ENCODE data around the gene APOL3. TPM values are rescaled to one million over a fixed set of nuclear protein-coding genes. Genes with fewer than 3 reads are reported as not detected.
"Not testable (repeated sequence)": the region's sequence is repeated elsewhere in the genome, so short reads cannot be mapped to it uniquely, and the experiment has no call there.

Gene APOL3
- total RNA-seq, 1 experiment from 2014 or later, result 0.44 TPM

DNA sequence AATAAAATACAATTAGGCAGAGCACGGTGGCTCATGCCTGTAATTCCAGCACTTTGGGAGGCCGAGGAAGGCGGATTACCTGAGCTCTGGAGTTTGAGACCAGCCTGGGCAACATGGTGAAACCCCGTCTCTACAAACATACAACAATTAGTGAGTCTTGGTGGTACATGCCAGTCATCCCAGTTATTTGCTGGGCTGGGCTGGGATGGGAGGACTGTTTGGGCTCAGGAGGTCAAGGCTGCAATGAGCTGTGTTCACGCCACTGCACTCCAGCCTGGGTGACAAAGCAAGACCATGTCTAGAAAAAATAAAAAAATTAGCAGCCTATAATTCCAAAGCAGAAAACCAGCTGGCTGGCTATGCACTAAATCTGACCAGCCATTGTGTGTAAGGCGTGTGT, 35.1 kb downstream of the APOL3 start:
- Mint-ChIP-seq H3K36me3 (ENCODE audit: insufficient read depth, unreplicated experiment) (no peaks in the 10 kb centered on the region), H3K4me3 (ENCODE audit: unreplicated experiment) (no peak overlapping the region), H3K9me3 (ENCODE audit: unreplicated experiment) (no peaks in the 10 kb centered on the region), H3K4me1 (ENCODE audit: insufficient read depth, unreplicated experiment) (peaks cover 9% of the 10 kb centered on the region), H3K27me3 (ENCODE audit: insufficient read depth, unreplicated experiment) (peaks cover 43% of the 10 kb centered on the region), H3K27ac (ENCODE audit: low read depth, unreplicated experiment) (no peak overlapping the region)
- ChIA-PET CTCF (interaction anchor here (0.5 to 3.0 kb wide), 19 partner anchors 11 to 775 kb away, joined by 3 to 33 read pairs (median 5); no protein-coding TSS in a partner anchor), POLR2A (interaction anchor here (0.5 to 1.0 kb wide), 2 partner anchors 12 to 114 kb away, joined by 3 to 4 read pairs; partner anchors contain the start of gene APOL2)
- intact Hi-C loops (cut with micrococcal nuclease), result loop anchor here (2.0 kb wide), 2 partner anchors 695 to 775 kb away; no protein-coding TSS in a partner anchor
- no TSS peak for BruUV-seq (replicated peaks)
- TF ChIP-seq, protein P1, sequence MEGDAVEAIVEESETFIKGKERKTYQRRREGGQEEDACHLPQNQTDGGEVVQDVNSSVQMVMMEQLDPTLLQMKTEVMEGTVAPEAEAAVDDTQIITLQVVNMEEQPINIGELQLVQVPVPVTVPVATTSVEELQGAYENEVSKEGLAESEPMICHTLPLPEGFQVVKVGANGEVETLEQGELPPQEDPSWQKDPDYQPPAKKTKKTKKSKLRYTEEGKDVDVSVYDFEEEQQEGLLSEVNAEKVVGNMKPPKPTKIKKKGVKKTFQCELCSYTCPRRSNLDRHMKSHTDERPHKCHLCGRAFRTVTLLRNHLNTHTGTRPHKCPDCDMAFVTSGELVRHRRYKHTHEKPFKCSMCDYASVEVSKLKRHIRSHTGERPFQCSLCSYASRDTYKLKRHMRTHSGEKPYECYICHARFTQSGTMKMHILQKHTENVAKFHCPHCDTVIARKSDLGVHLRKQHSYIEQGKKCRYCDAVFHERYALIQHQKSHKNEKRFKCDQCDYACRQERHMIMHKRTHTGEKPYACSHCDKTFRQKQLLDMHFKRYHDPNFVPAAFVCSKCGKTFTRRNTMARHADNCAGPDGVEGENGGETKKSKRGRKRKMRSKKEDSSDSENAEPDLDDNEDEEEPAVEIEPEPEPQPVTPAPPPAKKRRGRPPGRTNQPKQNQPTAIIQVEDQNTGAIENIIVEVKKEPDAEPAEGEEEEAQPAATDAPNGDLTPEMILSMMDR (IDR thresholded peaks at IDR 0.05; ENCODE audit: unreplicated experiment), result no peak
- DNase-seq (ENCODE audit: unreplicated experiment), result no peak

GRCh38 chr22:36124666-36125065, 35.9 kb downstream of the APOL3 start:
- no peak overlapping the region for H3K27ac Mint-ChIP-seq (ENCODE audit: low read depth, unreplicated experiment)
- peaks cover 9% of the 10 kb centered on the region for H3K4me1 Mint-ChIP-seq (ENCODE audit: insufficient read depth, unreplicated experiment)
- DNase-seq (ENCODE audit: unreplicated experiment), result no peak
- ChIA-PET POLR2A (interaction anchor here (0.6 kb wide), 2 partner anchors 8 to 774 kb away, joined by 3 read pairs; no protein-coding TSS in a partner anchor), CTCF (interaction anchor here (0.6 to 3.0 kb wide), 51 partner anchors 10 to 776 kb away, joined by 3 to 33 read pairs (median 4); no protein-coding TSS in a partner anchor)
- intact Hi-C loops (cut with micrococcal nuclease), result loop anchor here (1.0 to 5.0 kb wide), 9 partner anchors 58 to 774 kb away; no protein-coding TSS in a partner anchor
- H3K4me3 Mint-ChIP-seq (ENCODE audit: unreplicated experiment), result no peak overlapping the region
- H3K27me3 Mint-ChIP-seq (ENCODE audit: insufficient read depth, unreplicated experiment), result peaks cover 35% of the 10 kb centered on the region
- no peaks in the 10 kb centered on the region for H3K36me3 Mint-ChIP-seq (ENCODE audit: insufficient read depth, unreplicated experiment)
- BruUV-seq (replicated peaks), result no TSS peak
- TF ChIP-seq, protein P1 (IDR thresholded peaks at IDR 0.05; ENCODE audit: unreplicated experiment), result no peak
- no peaks in the 10 kb centered on the region for H3K9me3 Mint-ChIP-seq (ENCODE audit: unreplicated experiment)

DNA sequence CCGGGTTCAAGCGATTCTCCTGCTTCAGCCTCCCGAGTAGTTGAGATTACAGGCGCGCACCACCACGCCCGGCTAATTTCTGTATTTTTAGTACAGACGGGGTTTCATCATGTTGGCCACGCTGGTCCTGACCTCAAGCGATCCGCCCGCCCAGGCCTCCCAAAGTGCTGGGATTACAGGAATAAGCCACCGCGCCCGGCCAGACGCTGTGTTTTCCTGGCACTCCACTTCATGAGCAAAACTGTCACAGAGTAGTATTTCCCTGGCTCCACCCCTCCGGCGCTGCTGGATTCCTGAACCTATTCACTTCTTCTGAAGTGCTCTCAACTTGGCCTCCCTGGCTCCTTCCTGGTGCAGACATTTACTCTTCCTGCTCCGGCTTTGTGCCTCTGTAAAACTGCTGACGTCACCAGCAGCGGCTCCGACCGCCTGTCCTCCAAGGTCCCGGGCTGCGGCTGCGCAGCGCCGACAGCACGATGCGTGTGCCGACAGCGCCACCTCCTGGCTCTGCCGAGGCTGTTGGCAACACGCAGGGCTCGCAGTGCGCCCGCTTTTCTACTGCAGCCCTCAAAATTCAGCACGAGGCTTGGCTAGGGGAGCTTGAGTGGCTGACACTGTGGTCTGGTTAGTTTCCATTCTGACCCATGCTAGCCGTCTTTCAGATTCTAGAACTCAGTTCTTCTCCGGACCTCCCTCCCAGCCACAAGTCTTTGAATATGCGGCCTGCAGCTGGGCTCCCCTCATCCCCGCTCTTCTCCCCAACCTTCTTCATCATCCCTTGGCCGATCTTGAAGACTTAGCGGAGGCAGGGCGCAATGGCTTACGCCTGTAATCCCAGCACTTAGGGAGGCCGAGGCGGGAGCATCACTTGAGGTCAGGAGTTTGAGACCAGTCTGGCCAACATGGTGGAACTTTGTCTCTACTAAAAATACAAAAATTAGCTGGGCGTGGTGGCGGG, 36.6 kb downstream of the APOL3 start:
- Mint-ChIP-seq H3K27ac (ENCODE audit: low read depth, unreplicated experiment) (peak overlapping the region; percentile 73), H3K9me3 (ENCODE audit: unreplicated experiment) (no peaks in the 10 kb centered on the region), H3K27me3 (ENCODE audit: insufficient read depth, unreplicated experiment) (peaks cover 28% of the 10 kb centered on the region), H3K4me1 (ENCODE audit: insufficient read depth, unreplicated experiment) (peaks cover 9% of the 10 kb centered on the region), H3K36me3 (ENCODE audit: insufficient read depth, unreplicated experiment) (no peaks in the 10 kb centered on the region), H3K4me3 (ENCODE audit: unreplicated experiment) (peak overlapping the region; percentile 66)
- CTCF ChIA-PET, result interaction anchor here (0.6 to 3.0 kb wide), 49 partner anchors 9 to 775 kb away, joined by 3 to 33 read pairs (median 4); no protein-coding TSS in a partner anchor
- POLR2A ChIA-PET, result interaction anchor here (0.6 kb wide), 2 partner anchors 9 to 774 kb away, joined by 3 read pairs; no protein-coding TSS in a partner anchor
- TF ChIP-seq, protein P1 (IDR thresholded peaks at IDR 0.05; ENCODE audit: unreplicated experiment), result peak; percentile 93
- no TSS peak for BruUV-seq (replicated peaks)
- peak; percentile 88 for DNase-seq (ENCODE audit: unreplicated experiment)
- intact Hi-C loops (cut with micrococcal nuclease), result loop anchor here (1.0 to 5.0 kb wide), 9 partner anchors 58 to 773 kb away; no protein-coding TSS in a partner anchor

- not testable (repeated sequence) for H3K4me1 Mint-ChIP-seq (ENCODE audit: insufficient read depth, unreplicated experiment); H3K36me3 Mint-ChIP-seq (ENCODE audit: insufficient read depth, unreplicated experiment); H3K27me3 Mint-ChIP-seq (ENCODE audit: insufficient read depth, unreplicated experiment); DNase-seq (ENCODE audit: unreplicated experiment); BruUV-seq (replicated peaks); H3K27ac Mint-ChIP-seq (ENCODE audit: low read depth, unreplicated experiment); H3K9me3 Mint-ChIP-seq (ENCODE audit: unreplicated experiment); H3K4me3 Mint-ChIP-seq (ENCODE audit: unreplicated experiment)
- POLR2A ChIA-PET, result interaction anchor here (0.6 kb wide), 1 partner anchor 996 kb away, joined by 3 read pairs; no protein-coding TSS in a partner anchor
- CTCF ChIA-PET, result interaction anchor here (1.6 to 2.2 kb wide), 2 partner anchors 190 to 494 kb away, joined by 5 to 8 read pairs; no protein-coding TSS in a partner anchor
- intact Hi-C loops (cut with micrococcal nuclease), result loop anchor here (5.0 kb wide), 2 partner anchors 283 to 363 kb away; no protein-coding TSS in a partner anchor
These were observed 39.8 kb downstream of the APOL3 start for GRCh38 chr22:36120621-36121351.

Measured in MCF 10A (cell line).